Ishikawa (cell line): Measurements from ENCODE around the gene SELENOP.

Source experiments
- CEBPB ChIP-seq: IDR thresholded peaks from 2 replicates; pipeline ENCODE4 v1.6.1; 2012
- EP300 ChIP-seq: IDR thresholded peaks from 2 replicates; pipeline ENCODE4 v1.6.1; 2012; ENCODE audit warnings: borderline replicate concordance
- FOXM1 ChIP-seq: IDR thresholded peaks from 2 replicates; pipeline ENCODE4 v1.6.1; 2012; ENCODE audit warnings: low read depth, borderline replicate concordance
- NFIC ChIP-seq: IDR thresholded peaks from 2 replicates; pipeline ENCODE4 v1.6.1; 2012
- RAD21 ChIP-seq: IDR thresholded peaks from 2 replicates; pipeline ENCODE4 v1.6.1; 2012; ENCODE audit warnings: low read depth
- REST ChIP-seq: IDR thresholded peaks from 2 replicates; pipeline ENCODE4 v1.6.1; 2012; ENCODE audit warnings: low read depth, mild to moderate bottlenecking
- TAF1 ChIP-seq: IDR thresholded peaks from 2 replicates; pipeline ENCODE4 v1.6.1; 2012; ENCODE audit warnings: low read depth, mild to moderate bottlenecking
- USF1 ChIP-seq: IDR thresholded peaks from 2 replicates; pipeline ENCODE4 v1.6.1; 2012
- YY1 ChIP-seq: IDR thresholded peaks from 2 replicates; pipeline ENCODE4 v1.6.1; 2012; ENCODE audit warnings: low read depth
- ZBTB7A ChIP-seq: IDR thresholded peaks from 2 replicates; pipeline ENCODE4 v1.6.1; 2012; ENCODE audit warnings: low read depth
- TF ChIP-seq, protein P1 (sequence below): IDR thresholded peaks from 2 replicates; pipeline ENCODE4 v1.6.1; 2012

- TF ChIP-seq RAD21 (no peak), TAF1 (no peak), YY1 (no peak), USF1 (no peak), REST (no peak), NFIC (no peak), EP300 (no peak), FOXM1 (no peak), ZBTB7A (no peak), CEBPB (no peak)
- TF ChIP-seq, protein P1, sequence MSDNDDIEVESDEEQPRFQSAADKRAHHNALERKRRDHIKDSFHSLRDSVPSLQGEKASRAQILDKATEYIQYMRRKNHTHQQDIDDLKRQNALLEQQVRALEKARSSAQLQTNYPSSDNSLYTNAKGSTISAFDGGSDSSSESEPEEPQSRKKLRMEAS, result no peak
Observed at GRCh38 chr5:42753099-42753498, 58.6 kb downstream of the SELENOP start.
